ENCODE results near the gene FXN.
"Not testable (repeated sequence)": the region's sequence is repeated elsewhere in the genome, so short reads cannot be mapped to it uniquely, and the experiment has no call there.

FXN gene

DNA sequence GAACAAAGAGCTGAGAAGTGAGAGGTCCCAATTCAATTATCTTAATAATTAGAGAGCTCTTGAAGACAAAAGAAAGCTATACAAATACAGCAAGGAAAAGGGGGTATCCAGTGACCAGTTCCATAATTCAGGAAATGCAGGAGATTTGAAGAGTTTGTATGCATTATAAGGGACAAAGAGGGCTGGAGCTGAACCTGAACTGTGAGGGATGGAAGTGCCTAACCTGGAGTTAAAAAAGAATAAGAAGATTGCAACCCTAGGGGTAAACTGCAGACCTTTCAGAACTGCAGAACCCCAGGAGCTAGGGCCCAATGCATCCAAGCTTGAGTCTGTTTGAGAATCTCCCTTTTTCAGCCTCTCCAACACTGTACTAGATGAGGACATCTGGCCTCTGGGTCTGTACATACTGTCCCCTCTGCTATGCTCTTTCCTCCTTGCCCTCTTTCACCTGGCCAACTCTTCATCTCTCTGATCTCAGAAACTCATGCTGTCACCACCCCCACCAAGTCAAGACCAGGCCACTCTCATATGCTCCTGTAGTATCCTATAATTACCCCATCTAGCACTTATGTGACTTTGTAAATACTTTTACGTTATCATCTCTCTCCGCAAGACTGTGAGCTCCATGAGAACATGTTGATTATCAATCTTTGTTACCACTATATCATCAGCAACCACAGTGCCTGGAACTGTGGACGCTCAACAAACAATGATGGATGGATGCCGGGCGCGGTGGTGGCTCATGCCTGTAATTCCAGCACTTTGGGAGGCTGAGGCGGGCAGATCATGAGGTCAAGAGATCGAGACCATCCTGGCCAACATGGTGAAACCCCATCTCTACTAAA, 15.0 kb upstream of the FXN start:
- no peak overlapping the region for H3K4me3 ChIP-seq

GRCh38 chr9:69023650-69024049, 11.9 kb upstream of the FXN start:
- H3K4me3 ChIP-seq, result no peak overlapping the region
- no peak overlapping the region for H3K27ac ChIP-seq

More for the DNA sequence above, 15.0 kb upstream of the FXN start:
- no peak overlapping the region for H3K27ac ChIP-seq

DNA sequence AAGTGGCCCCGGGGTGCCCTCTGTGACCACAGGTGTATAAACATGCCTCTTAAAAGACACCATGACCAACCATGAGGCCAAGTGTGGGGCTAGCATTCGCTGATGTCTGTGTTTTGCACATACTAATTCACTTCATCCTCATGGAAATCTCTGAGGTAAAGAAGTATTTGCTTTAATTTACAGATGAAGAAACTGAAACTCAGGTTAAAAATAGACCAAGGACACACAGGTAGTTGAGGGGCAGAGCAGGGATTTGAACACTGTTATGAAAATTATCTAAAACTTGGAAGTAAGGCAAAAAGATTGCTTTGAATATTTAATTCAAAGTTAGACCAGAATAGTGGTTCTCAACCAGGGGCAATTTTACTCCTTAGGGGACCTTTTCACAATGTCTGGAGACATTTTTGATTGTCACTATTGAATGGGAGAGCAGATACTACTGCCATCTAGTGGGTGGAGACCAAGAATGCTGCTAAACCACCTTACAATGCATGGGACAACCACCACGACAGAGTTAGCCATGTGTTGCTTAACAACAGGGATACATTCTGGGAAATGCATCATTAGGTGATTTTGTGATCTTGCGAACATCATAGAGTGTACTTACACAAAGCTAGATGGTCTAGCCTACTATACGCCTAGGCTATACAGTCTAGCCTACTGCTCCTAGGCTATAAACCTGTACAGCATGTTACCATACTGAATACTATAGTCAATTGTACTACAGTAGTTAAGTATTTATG, 8.0 kb upstream of the FXN start:
- no peak overlapping the region for H3K4me3 ChIP-seq
- no peak overlapping the region for H3K27ac ChIP-seq

DNA sequence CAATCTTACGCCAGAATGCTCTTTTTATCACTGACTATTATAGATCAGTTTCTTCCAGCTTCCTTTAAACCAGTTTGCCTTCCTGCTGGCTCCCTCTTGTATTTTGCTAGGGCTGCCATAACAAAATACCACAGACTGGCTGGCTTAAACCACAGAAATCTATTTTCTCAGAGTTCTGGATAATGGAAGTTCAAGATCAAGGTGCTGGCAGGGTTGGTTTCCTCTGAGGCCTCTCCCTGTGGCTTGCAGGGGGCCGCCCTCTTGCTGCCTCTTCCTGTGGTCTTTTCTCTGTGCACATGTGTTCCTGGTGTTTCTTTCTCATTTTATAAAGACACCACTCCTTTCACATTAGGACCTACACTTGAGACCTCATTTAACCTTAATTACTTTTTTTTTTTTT, 6.8 kb upstream of the FXN start:
- no peak overlapping the region for H3K4me3 ChIP-seq
- no peak overlapping the region for H3K27ac ChIP-seq

DNA sequence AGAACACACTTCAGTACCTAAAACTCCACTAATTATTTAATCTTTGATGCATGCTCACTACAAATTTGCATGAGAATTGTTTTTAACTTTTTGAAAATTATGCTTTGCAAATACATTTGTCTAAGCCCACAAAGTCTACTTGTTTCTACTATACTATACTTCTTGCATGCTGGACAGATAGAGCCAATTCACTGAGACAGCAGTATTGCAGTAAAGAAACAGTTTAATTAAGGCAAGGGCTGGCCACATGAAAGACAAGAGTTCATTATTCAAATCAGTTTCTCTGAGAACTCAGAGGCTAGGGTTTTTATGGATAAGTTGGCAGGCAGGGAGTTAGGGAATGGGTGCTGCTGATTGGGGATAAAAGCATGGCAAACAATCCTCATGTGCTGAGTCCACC, 6.0 kb upstream of the FXN start:
- Histone ChIP-seq H3K27ac (no peak overlapping the region), H3K4me3 (no peak overlapping the region)

GRCh38 chr9:69030851-69031645, 4.5 kb upstream of the FXN start:
- no peak overlapping the region for H3K4me3 ChIP-seq
- H3K27ac ChIP-seq, result no peak overlapping the region

GRCh38 chr9:69034071-69034470, 1.5 kb upstream of the FXN start:
- Histone ChIP-seq H3K27ac (no peak overlapping the region), H3K4me3 (no peak overlapping the region)

- Histone ChIP-seq H3K4me3 (peak overlapping the region; percentile 49 to 77 (median 61)), H3K27ac (peak overlapping the region in 19 of 21 experiments; percentile 45 to 91 (median 80))
These were observed 757 bp downstream of the FXN start for GRCh38 chr9:69036309-69036708.

- Histone ChIP-seq H3K4me3 (peak overlapping the region in 3 of 7 experiments; percentile 74 to 77 (median 75)), H3K27ac (peak overlapping the region in 11 of 21 experiments; percentile 68 to 90 (median 80))
These were observed 1.2 kb downstream of the FXN start for GRCh38 chr9:69036799-69037198.

DNA sequence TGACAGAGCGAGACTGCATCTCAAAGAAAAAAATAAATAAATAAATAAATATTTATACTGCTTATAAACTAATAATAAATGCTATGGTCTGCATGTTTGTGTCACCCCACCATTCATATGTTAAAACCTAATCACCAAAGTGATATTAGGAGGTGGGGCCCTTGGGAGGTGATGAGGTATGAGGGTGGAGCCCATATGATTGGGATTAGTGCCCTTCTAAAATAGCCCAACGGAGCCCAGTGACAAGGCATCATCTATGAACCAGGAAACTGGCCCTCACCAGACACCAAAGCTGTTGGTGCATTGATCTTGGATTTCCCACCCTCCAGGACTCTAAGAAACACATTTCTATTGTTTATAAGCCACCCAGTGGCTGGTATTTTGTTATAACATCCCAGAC, 5.1 kb downstream of the FXN start:
- Histone ChIP-seq H3K27ac (no peak overlapping the region), H3K4me3 (no peak overlapping the region)

DNA sequence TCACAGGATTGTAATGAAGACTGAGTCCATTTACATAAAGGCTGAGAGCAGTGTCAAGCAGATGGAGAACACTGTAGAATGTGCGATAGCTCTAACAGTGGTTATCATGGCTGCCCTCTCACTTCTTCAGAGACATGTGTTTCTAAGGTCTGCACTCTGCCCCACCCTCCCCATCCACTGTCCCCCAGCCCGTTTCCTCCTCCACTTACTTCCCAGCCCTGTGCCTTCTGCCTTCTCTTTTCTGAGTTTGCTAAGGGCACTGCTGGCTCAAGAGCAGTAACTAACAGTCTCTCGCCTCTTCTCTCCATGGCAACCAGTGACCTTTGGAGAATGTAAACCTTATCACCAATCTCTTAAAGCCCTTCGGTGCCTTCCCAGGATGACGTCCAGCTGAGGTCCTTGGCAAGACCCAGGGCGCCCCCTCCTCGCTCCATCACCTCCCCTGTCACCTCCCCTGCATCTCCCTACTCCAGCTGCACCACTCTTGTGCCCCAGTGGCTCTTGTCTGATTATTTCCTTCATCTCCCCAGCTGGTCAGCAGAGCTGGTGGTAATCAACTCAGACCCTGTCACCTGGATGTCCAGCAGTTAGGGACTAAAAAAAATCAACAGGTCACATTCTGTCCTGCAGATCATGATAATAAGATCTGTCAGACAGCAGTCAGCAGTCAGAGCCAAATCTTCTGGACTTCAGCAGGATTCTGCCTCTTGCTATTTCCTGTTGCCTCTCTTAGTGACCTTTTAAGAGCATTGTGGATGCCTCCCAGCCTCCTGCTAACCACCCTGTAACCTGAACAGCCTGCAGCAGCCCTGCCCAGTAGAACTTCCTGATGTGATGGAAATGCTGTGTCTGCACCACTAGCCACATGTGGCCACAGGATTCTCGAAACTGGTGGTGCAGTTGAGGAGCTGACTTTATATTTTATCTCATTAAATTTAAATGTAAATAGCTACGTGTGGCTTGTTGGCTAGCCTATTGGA, 9.0 kb downstream of the FXN start:
- Histone ChIP-seq H3K27ac (no peak overlapping the region), H3K4me3 (no peak overlapping the region)

- H3K27ac ChIP-seq, result no peak overlapping the region
These were observed 10.3 kb downstream of the FXN start for GRCh38 chr9:69045821-69046220.

GRCh38 chr9:69046723-69047122, 11.2 kb downstream of the FXN start:
- Histone ChIP-seq H3K27ac (no peak overlapping the region), H3K4me3 (no peak overlapping the region)

More at GRCh38 chr9:69045821-69046220, 10.3 kb downstream of the FXN start:
- H3K4me3 ChIP-seq, result no peak overlapping the region

- no peak overlapping the region for H3K27ac ChIP-seq
- no peak overlapping the region for H3K4me3 ChIP-seq
These were observed 11.8 kb downstream of the FXN start for GRCh38 chr9:69047371-69047770.

DNA sequence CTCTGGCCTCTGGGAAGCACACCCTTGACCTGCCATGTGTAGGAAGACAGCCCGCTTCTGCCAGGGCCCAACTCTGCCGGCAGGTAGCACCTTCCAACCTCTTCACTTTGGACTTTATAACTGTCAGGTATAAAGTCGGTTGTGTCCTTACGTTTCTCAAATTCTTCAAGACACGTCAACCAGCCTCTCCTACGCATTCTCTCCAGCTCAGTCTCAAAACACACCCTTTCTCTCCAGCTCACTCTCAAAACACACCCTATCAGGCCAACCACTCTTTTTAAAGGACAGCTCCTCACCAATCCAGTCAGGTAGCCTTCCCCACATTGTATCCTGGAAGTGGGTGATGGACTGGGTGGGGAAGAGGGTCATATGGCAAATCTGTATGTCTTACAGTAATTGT, 13.5 kb downstream of the FXN start:
- no peak overlapping the region for H3K4me3 ChIP-seq
- H3K27ac ChIP-seq, result no peak overlapping the region

DNA sequence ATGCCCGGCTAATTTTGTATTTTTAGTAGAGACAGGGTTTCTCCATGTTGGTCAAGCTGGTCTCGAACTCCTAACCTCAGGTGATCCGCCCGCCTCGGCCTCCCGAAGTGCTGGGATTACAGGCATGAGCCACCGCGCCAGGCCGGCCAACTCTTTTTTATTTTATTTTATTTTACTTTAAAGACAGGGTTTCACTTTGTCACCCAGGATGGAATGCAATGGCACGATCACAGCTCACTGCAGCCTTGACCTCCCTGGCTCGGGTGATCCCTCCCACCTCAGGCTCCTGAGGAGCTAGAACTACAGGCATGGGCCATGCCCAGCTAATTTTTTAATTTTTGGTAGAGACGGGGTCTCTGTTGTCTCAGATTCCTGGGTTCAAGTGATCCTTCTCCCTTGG, 15.4 kb downstream of the FXN start:
- not testable (repeated sequence) for H3K27ac ChIP-seq

DNA sequence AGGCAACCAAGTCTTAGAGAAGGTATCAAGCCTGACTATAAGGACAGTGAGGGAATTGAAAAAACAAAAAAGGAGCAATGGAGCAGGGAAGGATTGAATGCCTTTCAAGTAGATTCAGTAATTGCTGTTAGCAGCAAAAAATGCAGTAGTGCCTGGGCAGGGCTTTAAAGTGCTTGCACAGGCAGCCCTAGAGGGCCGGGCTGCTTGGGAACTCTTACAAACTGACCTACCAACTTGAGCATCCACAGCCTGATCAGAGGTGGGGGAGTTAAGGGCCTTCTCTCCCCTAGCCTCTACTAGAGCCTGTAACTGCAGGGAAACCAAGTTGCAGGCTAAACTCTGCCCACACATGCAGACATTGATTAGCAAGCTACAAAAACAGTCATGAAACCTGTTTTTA, 19.4 kb downstream of the FXN start:
- no peak overlapping the region for H3K27ac ChIP-seq
- no peak overlapping the region for H3K4me3 ChIP-seq

More for the DNA sequence above, 15.4 kb downstream of the FXN start:
- H3K4me3 ChIP-seq, result not testable (repeated sequence)

DNA sequence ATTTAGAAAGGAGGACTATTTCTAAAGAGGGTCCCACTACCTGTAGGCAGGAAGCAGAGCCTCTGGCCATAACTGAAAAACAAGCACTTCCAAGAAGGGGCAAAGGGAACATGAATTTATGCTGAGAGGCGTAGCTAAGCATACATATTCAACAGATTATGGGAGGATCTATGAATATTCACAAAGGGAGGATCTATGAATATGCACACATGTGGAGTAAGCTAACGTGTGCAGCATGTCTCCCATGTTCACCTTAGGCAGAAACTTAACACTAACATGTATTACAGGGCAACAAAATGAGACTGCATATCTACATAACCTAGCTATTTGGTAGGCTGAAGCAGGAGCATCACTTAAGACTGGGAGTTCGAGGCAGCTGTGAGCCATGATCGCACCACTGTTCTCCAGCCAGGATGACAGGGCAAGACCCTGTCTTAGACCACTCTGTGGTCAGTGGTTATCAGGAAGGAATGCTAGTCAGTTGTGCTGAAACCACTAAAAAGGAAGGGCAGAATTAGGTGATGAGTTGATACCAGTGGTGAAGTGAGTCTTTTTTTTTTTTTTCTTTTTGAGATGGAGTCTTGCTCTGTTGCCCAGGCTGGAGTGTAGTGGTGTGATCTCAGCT, 20.8 kb downstream of the FXN start:
- no peak overlapping the region for H3K4me3 ChIP-seq
- no peak overlapping the region for H3K27ac ChIP-seq

DNA sequence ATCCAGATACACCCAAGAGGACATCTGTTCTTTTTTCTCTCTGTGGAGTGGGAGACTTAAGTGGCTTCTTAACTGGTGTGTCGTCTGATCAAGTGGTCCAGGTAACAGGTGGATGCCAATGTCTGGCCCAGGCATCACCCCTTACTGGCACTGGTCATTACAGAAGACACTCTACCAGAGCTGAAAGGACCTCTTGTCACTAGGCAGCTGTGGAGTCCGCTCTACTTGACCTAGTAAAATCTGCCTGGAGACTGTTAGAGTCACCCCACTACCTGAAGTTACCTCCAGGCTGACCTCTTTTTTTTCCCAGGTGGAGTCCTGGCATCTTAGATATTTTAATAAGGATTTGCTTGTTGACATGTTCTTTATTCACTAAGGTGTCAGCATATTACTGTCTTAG, 22.5 kb downstream of the FXN start:
- Histone ChIP-seq H3K27ac (no peak overlapping the region), H3K4me3 (no peak overlapping the region)
